ENCODE results near the gene ILRUN. TPM values are rescaled to one million over a fixed set of nuclear protein-coding genes. Genes with fewer than 3 reads are reported as not detected.
"Not testable (repeated sequence)": the region's sequence is repeated elsewhere in the genome, so short reads cannot be mapped to it uniquely, and the experiment has no call there.

ILRUN gene
- total RNA-seq, 1 donor from 2014 or later = 37.7 TPM

- TF ChIP-seq CTCF (IDR thresholded peaks at IDR 0.05; ENCODE audit: partially characterized antibody, unreplicated experiment) = no peak
- H3K27me3 Mint-ChIP-seq (ENCODE audit: unreplicated experiment) = peaks cover 2% of the 10 kb centered on the region
- H3K9me3 Mint-ChIP-seq (ENCODE audit: unreplicated experiment) = no peaks in the 10 kb centered on the region
- DNase-seq = no peak
- H3K27ac Mint-ChIP-seq (ENCODE audit: unreplicated experiment) = no peak overlapping the region
- no peaks in the 10 kb centered on the region for H3K36me3 Mint-ChIP-seq (ENCODE audit: unreplicated experiment)
- H3K4me1 Mint-ChIP-seq (ENCODE audit: low read depth, unreplicated experiment) = peaks cover 4% of the 10 kb centered on the region
- H3K4me3 Mint-ChIP-seq (ENCODE audit: unreplicated experiment) = no peak overlapping the region
Measured at GRCh38 chr6:34654061-34654710, 42.4 kb downstream of the ILRUN start.

- Mint-ChIP-seq H3K36me3 (ENCODE audit: unreplicated experiment) (no peaks in the 10 kb centered on the region), H3K27ac (ENCODE audit: unreplicated experiment) (no peak overlapping the region), H3K9me3 (ENCODE audit: unreplicated experiment) (no peaks in the 10 kb centered on the region), H3K4me1 (ENCODE audit: low read depth, unreplicated experiment) (peaks cover 4% of the 10 kb centered on the region), H3K4me3 (ENCODE audit: unreplicated experiment) (no peak overlapping the region), H3K27me3 (ENCODE audit: unreplicated experiment) (no peaks in the 10 kb centered on the region)
- TF ChIP-seq CTCF (IDR thresholded peaks at IDR 0.05; ENCODE audit: partially characterized antibody, unreplicated experiment) = no peak
- no peak for DNase-seq
Measured at GRCh38 chr6:34652263-34652662, 44.3 kb downstream of the ILRUN start.

DNA sequence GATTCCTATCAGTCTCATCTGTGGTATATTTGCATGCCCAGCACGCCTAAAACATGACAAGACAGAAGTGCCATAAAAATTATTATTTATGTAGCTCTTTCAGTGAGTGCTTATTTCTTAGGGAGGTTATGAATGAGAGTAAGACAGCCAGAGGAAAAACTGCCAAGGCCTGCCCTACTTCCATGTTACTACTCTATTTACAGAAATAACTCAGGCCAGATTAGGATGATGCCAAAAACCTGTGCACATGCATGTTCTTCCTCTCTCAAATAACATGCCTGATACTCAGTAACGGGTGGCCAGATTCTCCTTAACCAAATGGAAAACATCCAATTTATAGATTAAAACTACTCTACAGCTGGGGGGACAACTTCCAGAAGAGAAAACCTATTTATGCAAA, 45.7 kb downstream of the ILRUN start:
- no peaks in the 10 kb centered on the region for H3K9me3 Mint-ChIP-seq (ENCODE audit: unreplicated experiment)
- H3K4me1 Mint-ChIP-seq (ENCODE audit: low read depth, unreplicated experiment) = peaks cover 10% of the 10 kb centered on the region
- no peak for TF ChIP-seq CTCF (IDR thresholded peaks at IDR 0.05; ENCODE audit: partially characterized antibody, unreplicated experiment)
- H3K27me3 Mint-ChIP-seq (ENCODE audit: unreplicated experiment) = no peaks in the 10 kb centered on the region
- H3K36me3 Mint-ChIP-seq (ENCODE audit: unreplicated experiment) = no peaks in the 10 kb centered on the region
- DNase-seq = no peak
- no peak overlapping the region for H3K27ac Mint-ChIP-seq (ENCODE audit: unreplicated experiment)
- no peak overlapping the region for H3K4me3 Mint-ChIP-seq (ENCODE audit: unreplicated experiment)

- DNase-seq; H3K27ac Mint-ChIP-seq (ENCODE audit: unreplicated experiment); H3K4me1 Mint-ChIP-seq (ENCODE audit: low read depth, unreplicated experiment); H3K4me3 Mint-ChIP-seq (ENCODE audit: unreplicated experiment); H3K27me3 Mint-ChIP-seq (ENCODE audit: unreplicated experiment); H3K9me3 Mint-ChIP-seq (ENCODE audit: unreplicated experiment); H3K36me3 Mint-ChIP-seq (ENCODE audit: unreplicated experiment): not testable (repeated sequence)
Measured at GRCh38 chr6:34650232-34650631, 46.3 kb downstream of the ILRUN start.

GRCh38 chr6:34648806-34649205, 47.8 kb downstream of the ILRUN start:
- Mint-ChIP-seq H3K27me3 (ENCODE audit: unreplicated experiment) (peaks cover 2% of the 10 kb centered on the region), H3K4me1 (ENCODE audit: low read depth, unreplicated experiment) (peaks cover 10% of the 10 kb centered on the region), H3K36me3 (ENCODE audit: unreplicated experiment) (no peaks in the 10 kb centered on the region), H3K4me3 (ENCODE audit: unreplicated experiment) (no peak overlapping the region), H3K9me3 (ENCODE audit: unreplicated experiment) (no peaks in the 10 kb centered on the region), H3K27ac (ENCODE audit: unreplicated experiment) (no peak overlapping the region)
- TF ChIP-seq CTCF (IDR thresholded peaks at IDR 0.05; ENCODE audit: partially characterized antibody, unreplicated experiment) = no peak
- DNase-seq = no peak

Other genes starting within 250 kb of the ILRUN start
- gene PACSIN1, start 230.7 kb downstream of the ILRUN start, total RNA-seq (ENCODE audit: unreplicated experiment) = 0.47 TPM
- gene SPDEF, start 140.4 kb downstream of the ILRUN start, total RNA-seq (ENCODE audit: unreplicated experiment) = not detected
- gene SNRPC, start 60.7 kb upstream of the ILRUN start, total RNA-seq (ENCODE audit: unreplicated experiment) = 95.9 TPM
- gene BLTP3A, start 95.3 kb upstream of the ILRUN start, total RNA-seq (ENCODE audit: unreplicated experiment) = 27.8 TPM
- 48.5 TPM for gene TAF11, start 191.3 kb upstream of the ILRUN start, total RNA-seq (ENCODE audit: unreplicated experiment)
- gene ANKS1A, start 192.5 kb upstream of the ILRUN start, total RNA-seq (ENCODE audit: unreplicated experiment) = 76.9 TPM

All from glutamatergic neuron (in vitro differentiated cells).